Mucosa of descending colon (tissue), 3 donors: Measurements from ENCODE around the gene CDH7. TPM values are rescaled to one million over a fixed set of nuclear protein-coding genes. Genes with fewer than 3 reads are reported as not detected.

Source experiments
- ATAC-seq: fragments of 200-7000 bp; cut with Tn5 transposase; one replicate; pipeline ENCODE4 v1.9.1; 2020; ENCODE audit warnings: mild to moderate bottlenecking, moderate library complexity
- DNase-seq, 3 donors: peaks; one replicate each; pipeline ENCODE4 v3.0.0-alpha.2; 2020
- H3K36me3 ChIP-seq: fragments of 200-600 bp; one replicate; pipeline ENCODE4 v1.8.0; 2021; ENCODE audit warnings: low read depth, mild to moderate bottlenecking
- H3K4me1 ChIP-seq: fragments of 200-600 bp; one replicate; pipeline ENCODE4 v1.8.0; 2021; ENCODE audit warnings: low read depth, mild to moderate bottlenecking
- H3K4me3 ChIP-seq: fragments of 200-600 bp; one replicate; pipeline ENCODE4 v1.8.0; 2021; ENCODE audit warnings: mild to moderate bottlenecking
- H3K9me3 ChIP-seq: fragments of 200-600 bp; one replicate; pipeline ENCODE4 v1.8.0; 2021; ENCODE audit warnings: mild to moderate bottlenecking
- intact Hi-C, 2 donors: fragments of 100-400 bp; cut with DNase I in 1 of 2; cut with micrococcal nuclease in 1 of 2; formaldehyde crosslinking; loops; one replicate each; pipeline versions ENCODE4 v1.11.0 to v1.11.1; 2022; cut with DNase I, micrococcal nuclease
- total RNA-seq, 3 donors: library from RNA; stranded (reverse); fragmentation: NEBNext Ultra II Directional in 2 of 3; extraction: Animal tissue kit (Norgen Biotek cat#: 25700) in 2 of 3; gene quantifications; one replicate each; pipeline versions ENCODE4 v1.2.1 to v1.2.4, GENCODE V29; 2021 to 2023
- TF ChIP-seq, protein P1 (sequence below): fragments of 200-600 bp; IDR thresholded peaks from one replicate; pipeline ENCODE4 v1.8.0; 2022; ENCODE audit warnings: antibody characterized with exemption, mild to moderate bottlenecking
- donor health status: DM: no; HTN: no; CAD: no; lungs with moderate emphysema.
- donor health status: DM: no; HTN: no; CAD: no.
- donor health status: DM: no; HTN: yes; CAD: no.

The CDH7 gene
- total RNA-seq, 3 donors from 2014 or later, result not detected

GRCh38 chr18:65755616-65756015 lies 4.8 kb downstream of the CDH7 start:
- intact Hi-C loops, result no loop called here
- H3K9me3 ChIP-seq, result no peaks in the 10 kb centered on the region
- ATAC-seq, result no peak
- peaks cover 3% of the 10 kb centered on the region for H3K4me1 ChIP-seq
- no peak overlapping the region for H3K4me3 ChIP-seq
- TF ChIP-seq, protein P1, sequence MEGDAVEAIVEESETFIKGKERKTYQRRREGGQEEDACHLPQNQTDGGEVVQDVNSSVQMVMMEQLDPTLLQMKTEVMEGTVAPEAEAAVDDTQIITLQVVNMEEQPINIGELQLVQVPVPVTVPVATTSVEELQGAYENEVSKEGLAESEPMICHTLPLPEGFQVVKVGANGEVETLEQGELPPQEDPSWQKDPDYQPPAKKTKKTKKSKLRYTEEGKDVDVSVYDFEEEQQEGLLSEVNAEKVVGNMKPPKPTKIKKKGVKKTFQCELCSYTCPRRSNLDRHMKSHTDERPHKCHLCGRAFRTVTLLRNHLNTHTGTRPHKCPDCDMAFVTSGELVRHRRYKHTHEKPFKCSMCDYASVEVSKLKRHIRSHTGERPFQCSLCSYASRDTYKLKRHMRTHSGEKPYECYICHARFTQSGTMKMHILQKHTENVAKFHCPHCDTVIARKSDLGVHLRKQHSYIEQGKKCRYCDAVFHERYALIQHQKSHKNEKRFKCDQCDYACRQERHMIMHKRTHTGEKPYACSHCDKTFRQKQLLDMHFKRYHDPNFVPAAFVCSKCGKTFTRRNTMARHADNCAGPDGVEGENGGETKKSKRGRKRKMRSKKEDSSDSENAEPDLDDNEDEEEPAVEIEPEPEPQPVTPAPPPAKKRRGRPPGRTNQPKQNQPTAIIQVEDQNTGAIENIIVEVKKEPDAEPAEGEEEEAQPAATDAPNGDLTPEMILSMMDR, result no peak
- no peaks in the 10 kb centered on the region for H3K36me3 ChIP-seq
- no peak for DNase-seq

DNA sequence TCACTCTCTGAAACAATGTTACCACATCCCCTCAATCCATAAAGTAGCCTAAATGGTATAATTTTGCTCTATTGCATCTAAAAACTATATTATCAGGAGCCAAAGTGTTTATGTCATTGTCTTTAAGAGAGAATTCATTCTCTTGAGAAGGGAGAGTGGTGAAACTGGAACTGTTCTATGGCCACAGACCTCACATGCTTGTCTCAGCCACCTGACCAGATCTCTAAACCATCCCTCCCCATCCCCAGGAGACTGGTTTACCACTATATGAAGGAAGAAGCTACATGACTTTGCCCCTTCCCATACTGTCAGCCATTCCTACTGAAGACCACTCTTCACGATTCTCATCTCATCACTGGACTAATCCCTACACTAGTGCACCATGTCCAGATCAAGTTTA lies 9.6 kb downstream of the CDH7 start:
- ATAC-seq, result no peak
- DNase-seq, result no peak

GRCh38 chr18:65761636-65762295 lies 11.0 kb downstream of the CDH7 start:
- DNase-seq (no peak), ATAC-seq (no peak)
- Histone ChIP-seq H3K4me1 (no peaks in the 10 kb centered on the region), H3K36me3 (no peaks in the 10 kb centered on the region), H3K4me3 (no peak overlapping the region), H3K9me3 (no peaks in the 10 kb centered on the region)
- TF ChIP-seq, protein P1, result no peak
- intact Hi-C loops, result no loop called here

More for the DNA sequence above, 9.6 kb downstream of the CDH7 start:
- TF ChIP-seq, protein P1, result no peak
- Histone ChIP-seq H3K36me3 (no peaks in the 10 kb centered on the region), H3K9me3 (no peaks in the 10 kb centered on the region), H3K4me3 (no peak overlapping the region), H3K4me1 (no peaks in the 10 kb centered on the region)
- intact Hi-C loops, result no loop called here

DNA sequence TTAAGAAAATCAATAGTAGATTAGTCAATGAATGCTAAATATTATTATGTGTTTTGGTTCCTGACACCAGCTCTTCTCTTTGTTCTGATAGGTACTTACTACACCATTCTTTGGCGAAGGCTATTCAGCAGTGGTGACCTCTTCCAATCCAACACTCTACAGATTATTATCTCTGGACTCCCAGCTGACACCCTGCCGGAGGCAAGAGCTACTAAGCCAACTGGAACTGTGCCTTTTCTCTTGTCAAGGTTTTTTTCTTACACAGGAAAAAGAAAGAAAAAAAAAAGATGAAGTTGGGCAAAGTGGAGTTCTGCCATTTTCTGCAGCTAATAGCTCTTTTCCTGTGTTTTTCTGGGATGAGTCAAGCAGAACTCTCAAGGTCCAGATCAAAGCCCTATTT lies 11.7 kb downstream of the CDH7 start:
- DNase-seq, result no peak
- TF ChIP-seq, protein P1, result no peak
- no peaks in the 10 kb centered on the region for H3K9me3 ChIP-seq
- H3K4me1 ChIP-seq, result no peaks in the 10 kb centered on the region
- no peak overlapping the region for H3K4me3 ChIP-seq
- H3K36me3 ChIP-seq, result no peaks in the 10 kb centered on the region
- ATAC-seq, result no peak
- intact Hi-C loops, result no loop called here

- DNase-seq (no peak), ATAC-seq (no peak)
- TF ChIP-seq, protein P1, result no peak
- H3K4me1 ChIP-seq, result no peaks in the 10 kb centered on the region
- H3K9me3 ChIP-seq, result no peaks in the 10 kb centered on the region
- intact Hi-C loops, result no loop called here
- H3K4me3 ChIP-seq, result no peak overlapping the region
- H3K36me3 ChIP-seq, result no peaks in the 10 kb centered on the region
These were observed 16.6 kb downstream of the CDH7 start for GRCh38 chr18:65767406-65767805.
